Neuronal stem cell (in vitro differentiated cells): Measurements from ENCODE around the gene LAMB4.

Source experiments
- DNase-seq: peaks from one replicate; pipeline ENCODE4 v3.0.0-alpha.2; 2013; ENCODE audit warnings: low spot score
- H2AFZ ChIP-seq: one replicate; pipeline ENCODE4 v1.6.1; 2013; ENCODE audit warnings: mild to moderate bottlenecking, low read length, inconsistent platforms
- H2AK5ac ChIP-seq: 2 replicates; pipeline ENCODE4 v1.6.1; 2013; ENCODE audit warnings: low read depth, mild to moderate bottlenecking, inconsistent platforms, low read length, moderate library complexity, mixed read lengths
- H2BK120ac ChIP-seq: 2 replicates; pipeline ENCODE4 v1.6.1; 2013; ENCODE audit warnings: low read depth, mild to moderate bottlenecking, inconsistent platforms, low read length, moderate library complexity, mixed read lengths
- H2BK12ac ChIP-seq: one replicate; pipeline ENCODE4 v1.6.1; 2013; ENCODE audit warnings: low read length, inconsistent platforms
- H2BK15ac ChIP-seq: 2 replicates; pipeline ENCODE4 v1.6.1; 2013; ENCODE audit warnings: mild to moderate bottlenecking, low read length, inconsistent platforms, mixed read lengths
- H2BK5ac ChIP-seq: one replicate; pipeline ENCODE4 v1.6.1; 2013; ENCODE audit warnings: inconsistent platforms, mild to moderate bottlenecking, low read length, moderate library complexity
- H3K14ac ChIP-seq: one replicate; pipeline ENCODE4 v1.6.1; 2013; ENCODE audit warnings: low read length, inconsistent platforms
- H3K18ac ChIP-seq: 2 replicates; pipeline ENCODE4 v1.6.1; 2013; ENCODE audit warnings: low read length, inconsistent platforms
- H3K23ac ChIP-seq: 2 replicates; pipeline ENCODE4 v1.6.1; 2013; ENCODE audit warnings: low read depth, mild to moderate bottlenecking, mixed read lengths, low read length, inconsistent platforms; ENCODE audit not compliant: poor library complexity
- H3K27ac ChIP-seq: replicated peaks from 3 replicates; pipeline ENCODE4 v1.5.1; 2013; ENCODE audit warnings: low read length, inconsistent platforms
- H3K27me3 ChIP-seq, 3 experiments: 2 replicates each; pipeline ENCODE4 v1.6.1; 2013; ENCODE audit warnings: low read length in 3 of 3, mild to moderate bottlenecking in 2 of 3, inconsistent platforms in 1 of 3, low read depth in 1 of 3, mixed read lengths in 1 of 3, moderate library complexity in 1 of 3; ENCODE audit not compliant: control insufficient read depth in 3 of 3, insufficient read depth in 3 of 3
- H3K36me3 ChIP-seq, 2 donors: replicated peaks in 1 of 2; 2 replicates each; pipeline ENCODE4 v1.6.1; 2013; ENCODE audit warnings: low read length in 2 of 2; ENCODE audit not compliant: control insufficient read depth in 2 of 2, insufficient read depth in 2 of 2
- H3K4ac ChIP-seq: 2 replicates; pipeline ENCODE4 v1.6.1; 2013; ENCODE audit warnings: inconsistent platforms, mild to moderate bottlenecking, low read length, moderate library complexity
- H3K4me1 ChIP-seq, 2 donors: 1 replicate in 1 of 2; 2 replicates in 1 of 2; pipeline ENCODE4 v1.6.1; 2013; ENCODE audit warnings: low read length in 2 of 2, low read depth in 1 of 2; ENCODE audit not compliant: control insufficient read depth in 2 of 2, insufficient read depth in 1 of 2
- H3K4me2 ChIP-seq: one replicate; pipeline ENCODE4 v1.6.1; 2013; ENCODE audit warnings: mild to moderate bottlenecking, low read length, inconsistent platforms; ENCODE audit not compliant: insufficient read depth, poor library complexity, severe bottlenecking
- H3K4me3 ChIP-seq, 2 donors: 2 replicates each; pipeline ENCODE4 v1.5.1; 2013; ENCODE audit warnings: low read length in 2 of 2, mild to moderate bottlenecking in 2 of 2, inconsistent platforms in 1 of 2, moderate library complexity in 1 of 2
- H3K79me1 ChIP-seq: one replicate; pipeline ENCODE4 v1.6.1; 2013; ENCODE audit warnings: low read depth, mild to moderate bottlenecking, inconsistent platforms, low read length, moderate library complexity
- H3K9ac ChIP-seq: one replicate; pipeline ENCODE4 v1.6.1; 2013; ENCODE audit warnings: mild to moderate bottlenecking, low read depth, low read length, inconsistent platforms; ENCODE audit not compliant: poor library complexity
- H3K9me3 ChIP-seq, 2 donors: replicated peaks in 1 of 2; 2 replicates each; pipeline versions ENCODE3 to v1.6.1; 2013; ENCODE audit warnings: low read length in 2 of 2, mild to moderate bottlenecking in 2 of 2, inconsistent platforms in 1 of 2, low read depth in 1 of 2, mixed read lengths in 1 of 2, moderate library complexity in 1 of 2; ENCODE audit not compliant: control insufficient read depth in 2 of 2, insufficient read depth in 1 of 2
- H4K8ac ChIP-seq: one replicate; pipeline ENCODE4 v1.6.1; 2013; ENCODE audit warnings: low read depth, mild to moderate bottlenecking, inconsistent platforms, low read length, moderate library complexity
- H4K91ac ChIP-seq: one replicate; pipeline ENCODE4 v1.6.1; 2013; ENCODE audit warnings: low read length, low read depth, mild to moderate bottlenecking, inconsistent platforms; ENCODE audit not compliant: poor library complexity
- WGBS, 2 donors: extraction: QIAGEN DNeasy Blood & Tissue Kit; methylation state at CpG; one replicate each; pipeline ENCODE4 v1.1.7; 2013; ENCODE audit warnings: missing lambda C conversion rate in 2 of 2, mixed read lengths in 1 of 2; ENCODE audit not compliant: insufficient read length in 2 of 2, insufficient replicate concordance in 1 of 2; ENCODE audit errors: extremely low coverage in 2 of 2; 5-methylcytosine and 5-hydroxymethylcytosine counted together

The LAMB4 gene

GRCh38 chr7:108134486-108134885 lies 4.3 kb upstream of the LAMB4 start:
- Histone ChIP-seq H3K79me1 (no peaks in the 10 kb centered on the region), H3K27me3 (no peaks in the 10 kb centered on the region), H2BK120ac (no peak overlapping the region), H3K4me3 (no peak overlapping the region), H4K8ac (no peak overlapping the region), H2BK5ac (no peak overlapping the region), H4K91ac (no peak overlapping the region), H2AK5ac (no peak overlapping the region), H3K4ac (no peak overlapping the region), H3K14ac (no peak overlapping the region), H3K4me1 (peaks cover 7 to 8% of the 10 kb centered on the region in 2 donors), H3K9me3 (no peaks in the 10 kb centered on the region), H3K4me2 (no peak overlapping the region), H3K36me3 (no peaks in the 10 kb centered on the region), H3K23ac (no peak overlapping the region), H2AFZ (no peak overlapping the region), H2BK12ac (no peak overlapping the region), H3K27ac (no peak overlapping the region), H2BK15ac (no peak overlapping the region), H3K9ac (no peak overlapping the region), H3K18ac (no peak overlapping the region)
- DNase-seq, result no peak
- no CpG with 5 or more reads among the region's 1 CpG for WGBS, 2 donors

GRCh38 chr7:108132551-108133265 lies 2.5 kb upstream of the LAMB4 start:
- no peak overlapping the region for H3K4ac ChIP-seq
- peak overlapping the region; percentile 84 for H3K27ac ChIP-seq
- no peak overlapping the region for H3K23ac ChIP-seq
- H2BK12ac ChIP-seq, result peak overlapping the region; percentile 27
- no peak overlapping the region for H2BK120ac ChIP-seq
- peak overlapping the region; percentile 61 for H3K18ac ChIP-seq
- peaks cover 7 to 8% of the 10 kb centered on the region in 2 donors for H3K4me1 ChIP-seq
- H3K14ac ChIP-seq, result no peak overlapping the region
- no peaks in the 10 kb centered on the region for H3K79me1 ChIP-seq
- H3K36me3 ChIP-seq, result no peaks in the 10 kb centered on the region
- peaks cover 0 to 3% (median 0%) of the 10 kb centered on the region in 3 experiments for H3K27me3 ChIP-seq
- no peak overlapping the region for H4K8ac ChIP-seq
- H4K91ac ChIP-seq, result no peak overlapping the region
- no CpG with 5 or more reads among the region's 13 CpGs for WGBS, 2 donors
- no peaks in the 10 kb centered on the region for H3K9me3 ChIP-seq
- H3K9ac ChIP-seq, result no peak overlapping the region
- no peak overlapping the region for H2AK5ac ChIP-seq
- no peak overlapping the region for H2BK5ac ChIP-seq
- DNase-seq, result peak; percentile 67
- H3K4me2 ChIP-seq, result no peak overlapping the region
- H2AFZ ChIP-seq, result peak overlapping the region; percentile 90
- H3K4me3 ChIP-seq, result no peak overlapping the region
- H2BK15ac ChIP-seq, result no peak overlapping the region

GRCh38 chr7:108129018-108129965 lies 869 bp downstream of the LAMB4 start:
- Histone ChIP-seq H2BK12ac (peak overlapping the region; percentile 18), H3K14ac (no peak overlapping the region), H2AK5ac (no peak overlapping the region), H3K23ac (no peak overlapping the region), H3K36me3 (no peaks in the 10 kb centered on the region), H3K4me2 (no peak overlapping the region), H3K4me1 (peaks cover 7 to 8% of the 10 kb centered on the region in 2 donors), H3K4ac (no peak overlapping the region), H3K9me3 (no peaks in the 10 kb centered on the region), H4K91ac (no peak overlapping the region), H2BK5ac (no peak overlapping the region), H4K8ac (no peak overlapping the region), H3K18ac (no peak overlapping the region), H3K27ac (no peak overlapping the region), H3K9ac (no peak overlapping the region), H3K79me1 (no peaks in the 10 kb centered on the region), H2BK120ac (no peak overlapping the region), H3K4me3 (no peak overlapping the region), H2AFZ (no peak overlapping the region), H2BK15ac (no peak overlapping the region), H3K27me3 (peaks cover 0 to 10% (median 0%) of the 10 kb centered on the region in 3 experiments)
- no peak for DNase-seq
- no CpG with 5 or more reads among the region's 7 CpGs for WGBS, 2 donors

DNA sequence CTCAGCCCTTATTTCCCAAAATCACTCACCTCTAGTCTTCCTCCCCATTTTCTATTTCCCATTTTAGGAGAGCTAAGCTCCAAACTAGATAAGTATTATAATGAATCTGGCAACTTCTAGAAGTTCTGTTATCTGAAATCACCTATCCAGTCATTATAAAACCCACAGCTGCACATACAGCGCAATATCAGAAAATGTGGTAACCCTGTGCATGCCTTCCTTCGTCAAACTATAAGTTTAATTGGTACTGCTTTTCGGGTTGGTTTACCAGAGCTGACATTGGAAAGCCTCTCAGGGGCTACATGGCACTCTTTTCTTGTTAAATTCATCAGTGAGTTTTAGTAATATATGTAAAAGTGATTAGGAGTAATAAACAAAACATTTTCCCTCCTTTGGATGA lies 1.6 kb downstream of the LAMB4 start:
- H4K8ac ChIP-seq, result no peak overlapping the region
- H2BK120ac ChIP-seq, result no peak overlapping the region
- no peak overlapping the region for H3K4ac ChIP-seq
- no peak overlapping the region for H3K4me2 ChIP-seq
- H2BK15ac ChIP-seq, result no peak overlapping the region
- no peak overlapping the region for H2AK5ac ChIP-seq
- H2BK5ac ChIP-seq, result no peak overlapping the region
- H3K4me1 ChIP-seq, result peaks cover 7 to 8% of the 10 kb centered on the region in 2 donors
- no peak for DNase-seq
- H3K27ac ChIP-seq, result no peak overlapping the region
- H3K4me3 ChIP-seq, result no peak overlapping the region
- H4K91ac ChIP-seq, result no peak overlapping the region
- H3K14ac ChIP-seq, result no peak overlapping the region
- WGBS, 2 donors, result no CpG with 5 or more reads among the region's 3 CpGs
- H3K9me3 ChIP-seq, result no peaks in the 10 kb centered on the region
- no peak overlapping the region for H3K23ac ChIP-seq
- H3K9ac ChIP-seq, result no peak overlapping the region
- H2AFZ ChIP-seq, result no peak overlapping the region
- no peaks in the 10 kb centered on the region for H3K79me1 ChIP-seq
- peaks cover 0 to 10% (median 0%) of the 10 kb centered on the region in 3 experiments for H3K27me3 ChIP-seq
- H3K18ac ChIP-seq, result no peak overlapping the region
- H2BK12ac ChIP-seq, result no peak overlapping the region
- H3K36me3 ChIP-seq, result no peaks in the 10 kb centered on the region
